HEK293 (cell line): Measurements from ENCODE around the gene CACNA1F.

Experiments
- ELK4 ChIP-seq: IDR thresholded peaks from 2 replicates; pipeline ENCODE4 v1.6.1; 2011; ENCODE audit warnings: mild to moderate bottlenecking, low read depth, low read length, borderline replicate concordance
- MZF1 ChIP-seq: fragments of 450-650 bp; formaldehyde crosslinking; IDR thresholded peaks from 2 replicates; pipeline ENCODE4 v1.5.1; 2017; ENCODE audit warnings: missing biosample characterization, missing genetic modification characterization, borderline replicate concordance
- PRDM2 ChIP-seq: fragments of 450-650 bp; formaldehyde crosslinking; IDR thresholded peaks from 2 replicates; pipeline ENCODE4 v1.5.1; 2016; ENCODE audit warnings: missing biosample characterization, missing genetic modification characterization, borderline replicate concordance
- SALL2 ChIP-seq: fragments of 450-650 bp; formaldehyde crosslinking; IDR thresholded peaks from 2 replicates; pipeline ENCODE4 v1.5.0; 2017; ENCODE audit warnings: missing biosample characterization, mild to moderate bottlenecking, missing genetic modification characterization, borderline replicate concordance
- SCRT1 ChIP-seq: fragments of 450-650 bp; formaldehyde crosslinking; IDR thresholded peaks from 2 replicates; pipeline ENCODE4 v1.5.1; 2016; ENCODE audit warnings: missing biosample characterization, missing genetic modification characterization, borderline replicate concordance
- SCRT2 ChIP-seq: fragments of 450-650 bp; formaldehyde crosslinking; IDR thresholded peaks from 2 replicates; pipeline ENCODE4 v1.5.1; 2016; ENCODE audit warnings: missing biosample characterization, missing genetic modification characterization
- SP3 ChIP-seq: fragments of 450-650 bp; formaldehyde crosslinking; IDR thresholded peaks from 2 replicates; pipeline ENCODE4 v1.5.1; 2016; ENCODE audit warnings: missing biosample characterization, missing genetic modification characterization
- ZBTB17 ChIP-seq: fragments of 450-650 bp; formaldehyde crosslinking; IDR thresholded peaks from 2 replicates; pipeline ENCODE4 v1.5.1; 2016; ENCODE audit warnings: missing biosample characterization, missing genetic modification characterization
- ZBTB20 ChIP-seq: fragments of 450-650 bp; formaldehyde crosslinking; IDR thresholded peaks from 2 replicates; pipeline ENCODE4 v1.5.1; 2016; ENCODE audit warnings: missing biosample characterization, missing genetic modification characterization
- ZBTB48 ChIP-seq: fragments of 450-650 bp; formaldehyde crosslinking; IDR thresholded peaks from 2 replicates; pipeline ENCODE4 v1.5.1; 2016; ENCODE audit warnings: missing biosample characterization, missing genetic modification characterization
- ZEB2 ChIP-seq: fragments of 450-650 bp; formaldehyde crosslinking; IDR thresholded peaks from 2 replicates; pipeline ENCODE4 v1.5.1; 2016; ENCODE audit warnings: missing biosample characterization, missing genetic modification characterization
- ZNF121 ChIP-seq: fragments of 450-650 bp; formaldehyde crosslinking; IDR thresholded peaks from 2 replicates; pipeline ENCODE4 v1.5.1; 2016; ENCODE audit warnings: missing biosample characterization, missing genetic modification characterization
- ZNF140 ChIP-seq: fragments of 450-650 bp; formaldehyde crosslinking; IDR thresholded peaks from 2 replicates; pipeline ENCODE4 v1.5.1; 2016; ENCODE audit warnings: missing biosample characterization, missing genetic modification characterization
- ZNF2 ChIP-seq: fragments of 450-650 bp; formaldehyde crosslinking; IDR thresholded peaks from 2 replicates; pipeline ENCODE4 v1.5.1; 2016; ENCODE audit warnings: missing biosample characterization, missing genetic modification characterization
- ZNF214 ChIP-seq: fragments of 450-650 bp; formaldehyde crosslinking; IDR thresholded peaks from 2 replicates; pipeline ENCODE4 v1.5.1; 2017; ENCODE audit warnings: missing biosample characterization, mild to moderate bottlenecking, missing genetic modification characterization, borderline replicate concordance
- ZNF335 ChIP-seq: fragments of 450-650 bp; formaldehyde crosslinking; conservative IDR thresholded peaks from 2 replicates; pipeline ENCODE4 v1.5.1; 2016; ENCODE audit warnings: missing biosample characterization, missing genetic modification characterization
- ZNF548 ChIP-seq: fragments of 450-650 bp; formaldehyde crosslinking; IDR thresholded peaks from 2 replicates; pipeline ENCODE4 v1.5.1; 2016; ENCODE audit warnings: missing biosample characterization, missing genetic modification characterization
- ZXDB ChIP-seq: fragments of 450-650 bp; formaldehyde crosslinking; IDR thresholded peaks from 2 replicates; pipeline ENCODE4 v1.5.1; 2016; ENCODE audit warnings: missing biosample characterization, missing genetic modification characterization
- TF ChIP-seq, protein P1 (sequence below): fragments of 450-650 bp; formaldehyde crosslinking; optimal IDR thresholded peaks from 2 replicates; pipeline ENCODE3; 2016; ENCODE audit warnings: missing biosample characterization, mild to moderate bottlenecking, missing genetic modification characterization
- TF ChIP-seq, protein P2 (sequence below): fragments of 450-650 bp; formaldehyde crosslinking; IDR thresholded peaks from 2 replicates; pipeline ENCODE4 v1.5.1; 2016; ENCODE audit warnings: missing biosample characterization, missing genetic modification characterization
- TF ChIP-seq, protein P3 (sequence below): fragments of 450-650 bp; formaldehyde crosslinking; IDR thresholded peaks from 2 replicates; pipeline ENCODE4 v1.5.1; 2016; ENCODE audit warnings: missing biosample characterization, missing genetic modification characterization

Gene CACNA1F

DNA sequence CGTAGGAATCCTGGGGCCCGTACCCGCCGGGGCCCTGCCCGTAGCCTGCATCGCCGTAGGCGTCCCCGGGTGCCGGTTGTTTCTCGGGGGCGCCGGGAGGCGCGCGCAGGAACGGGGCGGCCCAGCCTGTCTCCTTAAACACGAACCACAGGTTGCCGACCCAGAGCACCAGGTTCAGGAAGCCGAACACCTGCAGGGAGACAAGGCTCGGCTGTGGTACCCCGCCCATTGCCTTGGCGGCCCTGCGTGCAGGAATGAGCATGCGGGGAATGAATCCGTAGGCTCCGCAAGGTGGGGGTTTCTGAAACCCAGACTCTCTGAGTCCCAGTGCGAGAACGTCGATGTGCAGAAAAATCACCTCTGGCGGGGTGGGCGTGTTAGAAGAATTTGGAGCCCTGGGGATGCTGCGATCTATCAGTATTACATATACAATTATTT is 41.5 kb downstream of the CACNA1F start (continued):
- TF ChIP-seq PRDM2 (tag by site-specific recombination) (no peak), ZNF548 (tag by site-specific recombination) (no peak), ZNF121 (tag by site-specific recombination) (no peak), MZF1 (no peak), ZNF335 (tag by site-specific recombination) (peak; percentile 75), SP3 (tag by site-specific recombination) (no peak), ZNF2 (0 out of 2 replicates have a peak, but pooled peaks have one; percentile 49), ZNF140 (tag by site-specific recombination) (no peak), SALL2 (tag by site-specific recombination) (no peak), ZBTB20 (tag by site-specific recombination) (peak; percentile 99), ZEB2 (peak; percentile 61), SCRT1 (peak; percentile 76; the same call in 1 of the 2 replicates), ELK4 (no peak), ZXDB (peak; percentile 42; the same call in 1 of the 2 replicates), ZBTB17 (tag by site-specific recombination) (peak; percentile 25; the same call in 1 of the 2 replicates), SCRT2 (tag by site-specific recombination) (peak; percentile 89), ZNF214 (tag by site-specific recombination) (no peak), ZBTB48 (peak; percentile 14; the same call in 1 of the 2 replicates)
- TF ChIP-seq, protein P1, sequence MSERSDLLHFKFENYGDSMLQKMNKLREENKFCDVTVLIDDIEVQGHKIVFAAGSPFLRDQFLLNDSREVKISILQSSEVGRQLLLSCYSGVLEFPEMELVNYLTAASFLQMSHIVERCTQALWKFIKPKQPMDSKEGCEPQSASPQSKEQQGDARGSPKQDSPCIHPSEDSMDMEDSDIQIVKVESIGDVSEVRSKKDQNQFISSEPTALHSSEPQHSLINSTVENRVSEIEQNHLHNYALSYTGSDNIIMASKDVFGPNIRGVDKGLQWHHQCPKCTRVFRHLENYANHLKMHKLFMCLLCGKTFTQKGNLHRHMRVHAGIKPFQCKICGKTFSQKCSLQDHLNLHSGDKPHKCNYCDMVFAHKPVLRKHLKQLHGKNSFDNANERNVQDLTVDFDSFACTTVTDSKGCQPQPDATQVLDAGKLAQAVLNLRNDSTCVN = peak; percentile 66
- TF ChIP-seq, protein P2, sequence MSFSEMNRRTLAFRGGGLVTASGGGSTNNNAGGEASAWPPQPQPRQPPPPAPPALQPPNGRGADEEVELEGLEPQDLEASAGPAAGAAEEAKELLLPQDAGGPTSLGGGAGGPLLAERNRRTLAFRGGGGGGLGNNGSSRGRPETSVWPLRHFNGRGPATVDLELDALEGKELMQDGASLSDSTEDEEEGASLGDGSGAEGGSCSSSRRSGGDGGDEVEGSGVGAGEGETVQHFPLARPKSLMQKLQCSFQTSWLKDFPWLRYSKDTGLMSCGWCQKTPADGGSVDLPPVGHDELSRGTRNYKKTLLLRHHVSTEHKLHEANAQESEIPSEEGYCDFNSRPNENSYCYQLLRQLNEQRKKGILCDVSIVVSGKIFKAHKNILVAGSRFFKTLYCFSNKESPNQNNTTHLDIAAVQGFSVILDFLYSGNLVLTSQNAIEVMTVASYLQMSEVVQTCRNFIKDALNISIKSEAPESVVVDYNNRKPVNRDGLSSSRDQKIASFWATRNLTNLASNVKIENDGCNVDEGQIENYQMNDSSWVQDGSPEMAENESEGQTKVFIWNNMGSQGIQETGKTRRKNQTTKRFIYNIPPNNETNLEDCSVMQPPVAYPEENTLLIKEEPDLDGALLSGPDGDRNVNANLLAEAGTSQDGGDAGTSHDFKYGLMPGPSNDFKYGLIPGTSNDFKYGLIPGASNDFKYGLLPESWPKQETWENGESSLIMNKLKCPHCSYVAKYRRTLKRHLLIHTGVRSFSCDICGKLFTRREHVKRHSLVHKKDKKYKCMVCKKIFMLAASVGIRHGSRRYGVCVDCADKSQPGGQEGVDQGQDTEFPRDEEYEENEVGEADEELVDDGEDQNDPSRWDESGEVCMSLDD (tag by site-specific recombination) = 0 out of 2 replicates have a peak, but pooled peaks have one; percentile 30
- TF ChIP-seq, protein P3, sequence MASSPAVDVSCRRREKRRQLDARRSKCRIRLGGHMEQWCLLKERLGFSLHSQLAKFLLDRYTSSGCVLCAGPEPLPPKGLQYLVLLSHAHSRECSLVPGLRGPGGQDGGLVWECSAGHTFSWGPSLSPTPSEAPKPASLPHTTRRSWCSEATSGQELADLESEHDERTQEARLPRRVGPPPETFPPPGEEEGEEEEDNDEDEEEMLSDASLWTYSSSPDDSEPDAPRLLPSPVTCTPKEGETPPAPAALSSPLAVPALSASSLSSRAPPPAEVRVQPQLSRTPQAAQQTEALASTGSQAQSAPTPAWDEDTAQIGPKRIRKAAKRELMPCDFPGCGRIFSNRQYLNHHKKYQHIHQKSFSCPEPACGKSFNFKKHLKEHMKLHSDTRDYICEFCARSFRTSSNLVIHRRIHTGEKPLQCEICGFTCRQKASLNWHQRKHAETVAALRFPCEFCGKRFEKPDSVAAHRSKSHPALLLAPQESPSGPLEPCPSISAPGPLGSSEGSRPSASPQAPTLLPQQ (tag by site-specific recombination) = 0 out of 2 replicates have a peak, but pooled peaks have one; percentile 21
- TF ChIP-seq, all 188 proteins: peak for 21
